HG03064 (cell line): ENCODE measurements around the gene SPTB.

Experiments
- ATAC-seq: cut with Tn5 transposase; IDR thresholded peaks from one replicate; pipeline ENCODE4 v1.9.1; 2021; ENCODE audit warnings: low read depth; ENCODE audit not compliant: unreplicated experiment

The SPTB gene

DNA sequence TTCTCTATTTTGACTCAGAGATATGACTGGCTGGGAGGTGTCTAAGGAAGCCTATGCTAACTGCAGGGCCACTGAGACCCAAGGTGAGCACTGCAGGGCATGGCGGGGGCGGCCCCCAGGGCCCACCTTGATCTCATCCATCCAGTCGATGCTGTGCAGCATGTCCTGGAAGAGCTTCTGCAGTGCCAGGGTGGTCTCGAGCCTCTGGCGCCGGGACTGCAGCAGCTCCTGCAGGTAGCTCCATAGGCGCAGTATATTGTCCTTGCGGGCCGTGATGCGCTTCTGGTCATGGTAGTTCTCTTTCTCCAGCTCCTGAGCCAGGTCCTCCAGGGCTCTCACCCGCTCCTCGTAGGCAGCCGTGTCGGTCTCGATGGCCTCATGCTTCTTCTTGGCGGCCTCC lies 84.5 kb downstream of the SPTB start:
- no peak for ATAC-seq

DNA sequence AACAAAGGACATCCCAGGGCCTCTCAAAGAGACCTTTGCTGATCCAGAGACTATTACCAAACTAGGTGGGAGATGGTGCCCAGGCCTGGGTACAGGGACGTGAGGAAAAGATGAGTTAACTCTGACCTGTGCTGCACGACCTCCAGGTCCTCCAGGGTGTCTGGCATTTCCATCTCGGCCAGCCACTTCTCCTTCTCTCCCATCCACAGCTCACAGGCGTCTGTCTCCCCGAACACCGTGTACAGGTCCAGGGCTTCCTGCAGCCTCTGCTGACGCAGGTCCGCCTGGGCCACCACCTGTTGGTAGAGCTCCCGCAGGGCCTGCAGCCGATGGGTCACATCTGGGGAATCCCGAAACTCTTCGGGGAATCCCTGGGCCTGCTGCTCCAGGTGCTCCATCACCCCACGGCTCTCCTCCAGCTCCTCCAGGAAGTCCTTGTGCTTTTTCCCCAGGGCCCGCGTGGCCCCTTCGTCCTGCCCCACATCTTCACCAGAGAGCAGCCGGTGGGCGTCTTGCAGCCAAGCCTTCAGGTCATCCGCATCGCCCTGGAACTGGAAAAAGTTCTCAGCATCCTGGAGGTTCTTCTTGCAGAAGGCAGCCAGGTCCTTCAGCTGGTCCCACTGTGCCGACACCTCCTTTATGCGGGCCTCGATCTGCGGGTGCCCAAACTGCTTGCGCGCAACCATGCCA lies 86.7 kb downstream of the SPTB start:
- no peak for ATAC-seq

DNA sequence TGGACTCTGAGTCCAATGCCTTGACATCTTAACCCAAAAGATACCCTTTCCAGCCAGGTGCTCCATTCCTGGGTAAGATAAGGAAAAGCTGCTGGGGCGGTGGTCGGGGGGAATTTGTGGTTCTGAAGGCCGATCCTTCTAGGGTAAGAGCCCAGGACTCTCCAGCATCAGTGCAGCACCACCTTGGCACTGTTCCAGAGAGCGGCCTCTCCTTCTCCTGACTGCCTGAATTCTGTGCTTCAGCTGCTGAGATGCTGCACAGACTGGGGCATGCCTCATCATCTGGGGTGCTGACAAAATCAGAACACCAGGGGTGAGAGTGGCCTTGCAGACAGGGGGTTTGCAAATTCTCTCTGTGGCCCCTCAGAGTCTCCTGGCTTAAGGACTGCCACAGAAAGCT lies 87.5 kb downstream of the SPTB start:
- ATAC-seq: no peak

GRCh38 chr14:64790478-64790877 lies 89.2 kb downstream of the SPTB start:
- no peak for ATAC-seq

DNA sequence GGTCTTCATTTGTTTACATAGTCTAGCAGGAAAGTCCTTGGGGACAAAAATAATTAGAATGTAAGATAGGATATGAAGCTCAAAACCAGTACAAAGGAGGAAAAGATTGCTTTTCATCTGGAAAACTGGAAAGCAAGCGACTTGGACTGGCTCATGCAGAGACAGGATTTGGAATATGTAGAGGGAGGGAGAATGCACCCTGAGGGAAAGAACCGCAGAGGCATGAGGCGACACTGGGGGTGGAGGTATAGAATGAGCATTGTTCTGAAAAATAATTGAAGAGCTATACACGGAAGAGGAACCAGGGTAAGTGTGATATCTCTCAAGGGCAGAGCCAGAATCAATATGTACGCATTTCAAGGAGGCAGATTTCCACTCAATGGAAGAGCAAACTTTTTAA lies 90.0 kb downstream of the SPTB start:
- ATAC-seq: no peak

GRCh38 chr14:64788706-64789105 lies 91.0 kb downstream of the SPTB start:
- ATAC-seq: no peak

GRCh38 chr14:64787619-64788018 lies 92.1 kb downstream of the SPTB start:
- no peak for ATAC-seq

GRCh38 chr14:64786296-64787149 lies 93.2 kb downstream of the SPTB start:
- no peak for ATAC-seq

DNA sequence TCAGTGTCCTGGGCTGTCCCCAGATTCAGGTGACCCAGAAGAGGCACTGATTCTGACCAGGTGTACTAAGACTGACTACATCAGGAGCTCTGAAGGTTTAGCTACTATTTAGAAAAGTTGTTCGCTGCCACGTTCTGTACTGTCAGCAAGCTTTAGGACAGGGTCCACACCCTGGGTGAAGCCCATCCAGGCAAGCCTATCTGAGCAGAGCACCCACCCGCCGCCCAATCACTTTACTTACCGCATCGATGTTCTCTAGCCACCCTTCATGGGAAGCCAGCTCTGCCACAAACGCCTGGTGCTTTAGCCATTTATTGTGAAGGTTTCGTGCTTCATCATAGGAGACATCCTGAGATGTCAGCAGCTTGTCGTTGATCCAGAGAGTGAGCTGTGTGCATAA lies 95.7 kb downstream of the SPTB start:
- no peak for ATAC-seq

GRCh38 chr14:64782196-64782595 lies 97.5 kb downstream of the SPTB start:
- no peak for ATAC-seq

DNA sequence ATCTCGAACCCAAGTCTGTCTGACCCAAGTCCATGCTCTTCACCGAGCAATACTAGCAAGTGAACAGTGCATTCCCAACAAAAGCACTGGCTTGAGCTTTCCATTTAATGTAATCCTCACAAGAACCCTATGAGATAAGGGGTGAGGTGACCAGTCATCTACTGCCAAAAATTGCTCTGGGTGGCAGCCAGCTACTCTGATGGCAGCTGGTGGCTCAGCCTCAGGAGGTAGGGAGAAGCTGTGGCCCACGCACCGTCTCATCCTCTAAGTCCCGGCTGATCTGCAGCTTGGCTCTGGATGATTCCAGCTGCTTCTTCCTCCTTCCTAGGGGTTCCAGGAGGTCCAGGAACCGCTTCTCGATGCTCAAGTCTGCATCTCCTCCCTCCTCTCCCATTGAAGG lies 100.2 kb downstream of the SPTB start:
- no peak for ATAC-seq

DNA sequence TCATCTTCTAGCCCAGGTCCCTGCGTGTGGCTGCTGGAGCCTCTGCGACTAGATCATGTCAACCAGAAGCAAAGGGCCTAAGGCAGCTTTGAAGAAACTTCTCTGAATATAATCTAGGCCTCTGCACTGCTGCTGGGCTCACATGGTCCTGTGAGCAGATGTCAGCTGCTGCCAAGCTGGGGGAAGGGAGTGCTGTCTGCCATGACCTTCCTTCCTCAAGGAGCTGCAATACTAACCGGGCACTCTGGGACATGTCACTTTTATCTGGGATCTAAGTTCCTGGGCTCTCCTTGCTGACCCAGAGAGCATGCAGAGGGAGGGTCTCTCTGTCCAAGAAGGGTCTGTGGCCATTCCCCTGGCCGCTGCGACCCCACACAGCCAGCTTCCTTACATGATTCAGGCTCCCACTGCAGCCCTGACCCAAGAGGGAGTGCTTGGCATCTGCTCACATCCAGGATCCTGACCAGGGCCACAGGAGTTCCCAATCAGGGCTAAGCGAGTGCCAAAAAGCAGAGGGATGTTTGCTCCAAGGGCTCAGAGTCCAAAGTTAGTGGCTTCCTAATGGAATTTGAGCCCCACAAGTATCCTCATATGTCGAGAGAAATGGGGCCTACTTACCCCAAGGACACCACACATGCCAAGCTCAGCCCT lies 101.5 kb downstream of the SPTB start:
- ATAC-seq: no peak

- ATAC-seq: no peak
Observed at GRCh38 chr14:64777461-64777860, 102.2 kb downstream of the SPTB start.

GRCh38 chr14:64775081-64775777 lies 104.5 kb downstream of the SPTB start:
- ATAC-seq: no peak

DNA sequence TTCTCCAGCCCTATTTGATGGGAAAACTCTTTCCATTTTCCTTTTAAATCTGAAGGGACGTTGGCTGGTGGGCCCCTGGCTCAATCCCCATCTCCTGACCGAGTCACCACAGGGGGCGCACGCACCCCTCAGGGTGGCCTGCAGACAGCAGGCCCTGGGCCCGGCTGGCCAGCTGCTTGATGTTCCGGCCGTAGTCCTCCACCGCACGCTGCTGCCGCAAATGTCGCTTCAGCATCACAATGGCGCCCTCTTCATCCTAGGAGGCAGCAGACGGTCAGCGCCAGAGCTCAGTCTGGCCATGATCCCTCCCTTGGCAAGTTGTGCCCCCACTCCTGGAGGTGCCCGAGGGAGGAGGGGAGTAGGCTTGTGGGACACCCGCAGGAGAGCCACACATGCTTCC lies 105.4 kb downstream of the SPTB start:
- ATAC-seq: no peak

GRCh38 chr14:64773577-64773976 lies 106.1 kb downstream of the SPTB start:
- ATAC-seq: no peak

DNA sequence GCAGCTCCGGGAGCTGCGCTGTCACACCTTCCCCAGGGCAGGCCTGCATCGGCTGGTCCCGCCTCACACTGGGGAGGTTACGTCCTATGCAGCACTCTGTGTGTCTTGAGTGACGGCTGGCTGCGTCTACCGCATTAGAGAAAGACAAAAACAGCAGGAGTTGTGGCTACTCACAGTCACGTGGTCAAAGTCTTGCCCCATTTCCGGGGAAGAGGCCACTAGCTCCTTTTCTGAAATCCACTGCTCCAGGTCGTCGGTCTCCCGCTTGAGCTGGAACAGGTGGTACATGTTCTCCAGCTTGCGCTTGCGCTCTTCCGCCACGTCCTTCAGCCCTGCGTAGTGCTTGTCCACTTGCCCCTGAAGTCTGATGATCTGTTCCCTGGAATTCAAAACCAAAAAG lies 106.7 kb downstream of the SPTB start:
- ATAC-seq: no peak

DNA sequence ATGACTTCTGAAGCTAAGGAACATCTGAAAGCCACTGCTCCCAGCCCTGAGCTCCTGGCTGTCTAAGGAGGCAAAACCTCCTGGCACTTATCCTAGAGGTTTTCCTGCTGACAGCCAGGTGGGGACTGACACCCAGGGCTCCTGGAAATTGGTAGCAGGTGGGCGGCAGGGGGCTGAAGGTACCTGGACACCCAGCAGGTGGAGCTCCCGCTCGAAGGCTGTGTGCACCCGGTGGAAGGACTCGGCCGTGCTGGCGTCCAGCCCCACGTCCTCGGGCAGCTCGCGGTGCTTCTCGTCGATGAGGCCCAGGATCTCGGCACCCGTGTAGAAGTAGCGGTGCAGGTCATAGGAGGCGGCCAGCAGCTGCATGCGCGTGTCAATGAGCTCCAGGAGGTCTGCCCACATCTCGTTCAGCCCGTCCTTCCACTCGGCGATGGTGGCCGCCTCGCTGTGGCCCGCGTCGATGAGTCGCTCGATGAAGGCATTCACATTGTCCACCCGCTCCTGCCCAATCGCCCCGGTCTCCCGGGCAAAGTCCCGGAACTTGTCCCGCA lies 107.2 kb downstream of the SPTB start:
- no peak for ATAC-seq

GRCh38 chr14:64771161-64771560 lies 108.5 kb downstream of the SPTB start:
- no peak for ATAC-seq

DNA sequence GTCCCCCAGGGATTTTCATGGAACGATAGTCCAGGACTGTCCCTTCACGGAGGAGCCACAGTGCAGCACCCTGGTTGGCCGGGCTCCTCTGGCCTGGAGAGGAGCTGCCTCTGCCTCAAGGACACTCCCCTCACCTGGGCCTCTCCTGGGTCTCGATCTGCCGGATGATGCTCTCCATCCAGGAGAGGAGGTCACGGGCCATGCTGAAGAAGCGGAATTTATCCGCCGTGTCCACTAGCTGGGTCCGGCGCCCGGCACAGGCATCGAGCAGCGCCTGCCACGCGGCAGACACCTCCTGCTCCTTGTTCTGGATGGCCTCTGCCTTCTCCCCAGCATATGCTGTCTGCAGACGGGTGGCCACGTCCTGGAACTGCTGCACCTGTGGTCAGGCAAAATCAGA lies 109.0 kb downstream of the SPTB start:
- ATAC-seq: no peak
